ENCODE measurements around the gene HPCAL1.

HPCAL1 gene

DNA sequence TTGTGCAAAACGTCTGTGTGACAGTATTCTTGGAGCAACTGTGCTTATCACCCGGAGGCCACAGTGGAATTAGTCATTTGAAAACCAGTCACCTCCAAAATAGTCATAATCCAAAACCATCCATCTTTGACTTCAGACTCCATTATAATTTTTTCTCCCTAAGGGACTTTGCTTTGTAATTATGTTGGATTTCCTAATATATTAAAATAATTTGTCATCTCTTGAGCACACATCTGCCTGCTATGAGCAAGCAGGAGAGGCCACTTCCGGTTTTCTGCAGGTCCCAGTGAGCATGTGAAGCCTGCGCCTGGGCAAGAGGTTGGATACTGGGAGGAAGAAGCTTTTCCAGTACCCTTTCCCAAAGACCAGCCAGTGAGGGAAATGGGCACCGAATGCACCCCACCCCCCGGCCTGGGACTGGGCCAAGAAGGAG is 87.7 kb downstream of the HPCAL1 start:
- no peak overlapping the region for H3K4me3 ChIP-seq (ENCODE audit: low read depth, low read length)
- H3K27me3 ChIP-seq (replicated peaks), result no peaks in the 10 kb centered on the region
- no peak overlapping the region for H3K27ac ChIP-seq
- in situ Hi-C loops (cut with HindIII; ENCODE audit: low pct_ligation_motif_present, low sequenced_read_pairs), result no loop called here
- no peaks in the 10 kb centered on the region for H3K36me3 ChIP-seq (replicated peaks)
- no peak for DNase-seq
- no peak for TF ChIP-seq CTCF (IDR thresholded peaks at IDR 0.05; ENCODE audit: low read depth, low read length, missing control alignments)

DNA sequence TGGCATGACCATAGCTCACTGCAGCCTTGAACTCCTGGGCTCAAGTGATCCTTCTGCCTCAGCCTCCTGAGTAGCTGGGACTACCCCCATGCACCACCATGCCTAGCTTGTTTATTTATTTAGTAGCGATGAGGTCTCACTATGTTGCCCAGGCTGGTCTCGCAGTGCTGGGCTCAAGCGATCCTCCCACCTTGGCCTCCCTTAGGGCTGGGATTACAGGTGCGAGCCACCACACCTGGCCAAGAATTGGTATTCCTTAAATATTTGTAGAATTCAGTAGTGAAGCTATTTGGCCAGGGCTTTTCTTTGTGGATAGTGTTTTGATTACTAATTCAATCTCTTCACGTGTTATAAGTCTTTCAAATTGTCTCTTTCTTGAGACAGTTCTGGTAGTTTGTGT is 89.4 kb downstream of the HPCAL1 start:
- no peak overlapping the region for H3K27ac ChIP-seq
- H3K36me3 ChIP-seq (replicated peaks), result no peaks in the 10 kb centered on the region
- H3K4me3 ChIP-seq (ENCODE audit: low read depth, low read length), result no peak overlapping the region
- no peak for DNase-seq
- TF ChIP-seq CTCF (IDR thresholded peaks at IDR 0.05; ENCODE audit: low read depth, low read length, missing control alignments), result no peak
- in situ Hi-C loops (cut with HindIII; ENCODE audit: low pct_ligation_motif_present, low sequenced_read_pairs), result no loop called here
- no peaks in the 10 kb centered on the region for H3K27me3 ChIP-seq (replicated peaks)

DNA sequence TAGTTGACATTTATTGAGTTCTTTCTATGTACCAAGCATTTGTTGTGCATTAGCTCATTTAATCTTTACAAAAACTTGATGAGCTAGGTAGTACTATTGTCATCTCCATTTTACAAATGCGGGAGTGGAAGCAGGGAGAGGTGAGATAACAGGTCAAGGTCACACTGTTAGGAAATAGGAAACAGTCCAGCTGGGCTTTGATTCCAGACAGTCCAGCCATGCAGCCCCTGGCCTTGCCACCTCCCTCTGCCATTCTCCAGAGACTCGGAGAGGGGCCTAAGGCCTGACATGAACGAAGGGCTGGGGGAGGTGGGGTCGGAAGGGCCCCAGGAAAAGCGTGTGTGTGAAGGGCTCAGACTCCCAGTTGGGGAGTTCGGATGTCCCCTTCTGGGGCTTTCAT is 89.8 kb downstream of the HPCAL1 start:
- Histone ChIP-seq H3K4me3 (ENCODE audit: low read depth, low read length) (no peak overlapping the region), H3K36me3 (replicated peaks) (no peaks in the 10 kb centered on the region), H3K27ac (no peak overlapping the region), H3K27me3 (replicated peaks) (no peaks in the 10 kb centered on the region)
- in situ Hi-C loops (cut with HindIII; ENCODE audit: low pct_ligation_motif_present, low sequenced_read_pairs), result no loop called here
- TF ChIP-seq CTCF (IDR thresholded peaks at IDR 0.05; ENCODE audit: low read depth, low read length, missing control alignments), result no peak
- DNase-seq, result no peak

DNA sequence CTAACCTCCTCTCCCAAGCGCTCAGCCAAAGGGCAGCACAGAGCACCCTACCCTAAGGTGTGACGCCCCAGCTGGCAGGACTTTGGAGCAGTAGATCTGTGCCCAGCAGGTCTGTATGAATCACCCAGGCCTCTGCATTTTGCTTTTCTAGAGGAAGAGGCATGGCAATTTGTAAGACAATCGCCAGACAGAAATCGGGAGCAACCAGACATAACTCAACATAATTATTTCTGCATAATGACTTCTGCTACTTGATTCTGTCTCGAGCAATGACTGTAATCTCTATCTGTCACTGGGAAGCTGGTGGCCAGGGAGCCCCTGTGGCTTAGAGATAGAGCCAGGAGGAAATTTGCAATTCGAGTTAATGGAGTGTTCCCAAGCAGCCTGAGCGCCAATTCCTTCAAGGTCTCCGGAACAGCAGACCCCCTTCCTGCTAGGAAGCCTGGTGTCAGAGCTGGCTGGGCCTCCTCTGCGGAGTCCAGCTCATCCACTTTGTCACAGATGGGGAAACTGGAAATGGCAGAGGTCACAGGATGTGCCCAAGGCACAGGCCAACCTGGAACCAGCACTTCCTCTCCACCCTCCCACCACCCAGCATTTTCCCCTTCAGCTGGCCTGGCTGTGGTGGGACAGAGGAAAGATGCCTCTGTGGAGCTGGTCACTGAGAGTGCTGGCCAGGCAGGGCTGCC is 90.4 kb downstream of the HPCAL1 start:
- Histone ChIP-seq H3K27ac (no peak overlapping the region), H3K4me3 (ENCODE audit: low read depth, low read length) (no peak overlapping the region), H3K36me3 (replicated peaks) (no peaks in the 10 kb centered on the region), H3K27me3 (replicated peaks) (no peaks in the 10 kb centered on the region)
- in situ Hi-C loops (cut with HindIII; ENCODE audit: low pct_ligation_motif_present, low sequenced_read_pairs), result no loop called here
- no peak for DNase-seq
- no peak for TF ChIP-seq CTCF (IDR thresholded peaks at IDR 0.05; ENCODE audit: low read depth, low read length, missing control alignments)

DNA sequence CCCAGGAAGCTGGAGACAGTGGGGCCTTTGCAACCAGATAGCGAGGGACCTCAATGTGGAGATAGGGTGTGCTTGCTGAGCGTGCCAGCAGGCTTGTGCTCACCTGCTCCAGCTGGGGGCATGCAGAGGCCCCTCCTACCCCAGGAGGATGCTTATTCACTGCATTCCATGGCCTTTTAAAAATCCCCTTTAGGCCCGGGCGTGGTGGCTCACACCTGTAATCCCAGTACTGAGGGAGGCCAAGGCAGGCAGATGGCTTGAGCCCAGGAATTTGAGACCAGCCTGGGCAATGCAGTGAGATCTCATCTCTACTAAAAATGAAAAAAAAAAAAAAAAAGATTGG is 90.9 kb downstream of the HPCAL1 start:
- Histone ChIP-seq H3K27ac (no peak overlapping the region), H3K27me3 (replicated peaks) (no peaks in the 10 kb centered on the region), H3K36me3 (replicated peaks) (no peaks in the 10 kb centered on the region), H3K4me3 (ENCODE audit: low read depth, low read length) (no peak overlapping the region)
- no peak for TF ChIP-seq CTCF (IDR thresholded peaks at IDR 0.05; ENCODE audit: low read depth, low read length, missing control alignments)
- DNase-seq, result no peak
- in situ Hi-C loops (cut with HindIII; ENCODE audit: low pct_ligation_motif_present, low sequenced_read_pairs), result no loop called here

DNA sequence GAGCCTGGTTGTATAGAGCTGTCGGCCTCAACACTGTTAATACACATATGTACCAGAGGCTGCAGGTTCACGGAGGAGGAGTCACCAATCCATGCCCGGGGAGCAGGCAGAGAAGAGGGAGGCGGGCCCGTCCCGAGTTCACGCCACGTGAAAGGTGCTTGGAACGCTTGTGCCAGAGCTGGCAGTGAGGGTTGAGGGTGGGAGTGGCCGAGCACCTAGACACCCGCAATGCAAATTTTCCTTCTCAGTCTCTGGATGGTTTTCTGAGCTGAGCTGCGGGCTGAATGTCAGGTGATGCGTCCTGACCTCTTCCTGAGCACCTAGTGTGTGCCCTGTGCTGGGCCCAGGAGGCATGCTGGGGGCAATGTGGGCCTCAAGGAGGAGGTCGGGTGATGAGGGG is 93.2 kb downstream of the HPCAL1 start:
- Histone ChIP-seq H3K27me3 (replicated peaks) (no peaks in the 10 kb centered on the region), H3K4me3 (ENCODE audit: low read depth, low read length) (no peak overlapping the region), H3K36me3 (replicated peaks) (no peaks in the 10 kb centered on the region), H3K27ac (no peak overlapping the region)
- no peak for TF ChIP-seq CTCF (IDR thresholded peaks at IDR 0.05; ENCODE audit: low read depth, low read length, missing control alignments)
- in situ Hi-C loops (cut with HindIII; ENCODE audit: low pct_ligation_motif_present, low sequenced_read_pairs), result no loop called here
- DNase-seq, result no peak

Measured in brain microvascular endothelial cell (primary cell).